GM21360 (cell line): Measurements from ENCODE around the gene RSBN1L.
"Not testable (repeated sequence)": the region's sequence is repeated elsewhere in the genome, so short reads cannot be mapped to it uniquely, and the experiment has no call there.

Experiments
- ATAC-seq: cut with Tn5 transposase; IDR thresholded peaks from one replicate; pipeline ENCODE4 v1.9.1; 2021; ENCODE audit warnings: mild to moderate bottlenecking, moderate library complexity; ENCODE audit not compliant: unreplicated experiment

Gene RSBN1L

GRCh38 chr7:77765906-77766800 is 69.9 kb downstream of the RSBN1L start:
- no peak for ATAC-seq

GRCh38 chr7:77766801-77767605 is 70.7 kb downstream of the RSBN1L start:
- no peak for ATAC-seq

- no peak for ATAC-seq
Measured at GRCh38 chr7:77770316-77770715, 74.1 kb downstream of the RSBN1L start.

- ATAC-seq: no peak
Measured at GRCh38 chr7:77771901-77772300, 75.6 kb downstream of the RSBN1L start.

- no peak for ATAC-seq
Measured at GRCh38 chr7:77778535-77778934, 82.3 kb downstream of the RSBN1L start.

- ATAC-seq: no peak
Measured at GRCh38 chr7:77782383-77782782, 86.1 kb downstream of the RSBN1L start.

GRCh38 chr7:77783111-77783510 is 86.9 kb downstream of the RSBN1L start:
- ATAC-seq: no peak

- ATAC-seq: no peak
Measured at GRCh38 chr7:77783545-77783944, 87.3 kb downstream of the RSBN1L start.

- ATAC-seq: not testable (repeated sequence)
Measured at GRCh38 chr7:77784426-77784825, 88.2 kb downstream of the RSBN1L start.

- no peak for ATAC-seq
Measured at GRCh38 chr7:77786018-77786417, 89.8 kb downstream of the RSBN1L start.

GRCh38 chr7:77786741-77787140 is 90.5 kb downstream of the RSBN1L start:
- no peak for ATAC-seq

GRCh38 chr7:77788327-77788902 is 92.2 kb downstream of the RSBN1L start:
- no peak for ATAC-seq

GRCh38 chr7:77791336-77791735 is 95.1 kb downstream of the RSBN1L start:
- ATAC-seq: no peak

- no peak for ATAC-seq
Measured at GRCh38 chr7:77791956-77792355, 95.7 kb downstream of the RSBN1L start.

GRCh38 chr7:77794000-77794399 is 97.7 kb downstream of the RSBN1L start:
- ATAC-seq: no peak

- ATAC-seq: no peak
Measured at GRCh38 chr7:77796109-77796508, 99.8 kb downstream of the RSBN1L start.

GRCh38 chr7:77796960-77797359 is 100.7 kb downstream of the RSBN1L start:
- no peak for ATAC-seq

- peak; percentile 31 for ATAC-seq
Measured at GRCh38 chr7:77797734-77798393, 101.6 kb downstream of the RSBN1L start.

- ATAC-seq: peak; percentile 87
Measured at GRCh38 chr7:77798394-77799077, 102.3 kb downstream of the RSBN1L start, which contains the start of the genes PHTF2 and TMEM60. PHTF2 (plus strand) TSS chr7:77798773. TMEM60 (minus strand) TSS chr7:77798434; CDS start chr7:77794373, 4,061 bp downstream.
